ENCODE measurements around the gene ZNF726. TPM values are rescaled to one million over a fixed set of nuclear protein-coding genes. Genes with fewer than 3 reads are reported as not detected.

ZNF726 gene
- total RNA-seq, 1 experiment from 2014 or later, result not detected

GRCh38 chr19:23943411-23943810 is 28.7 kb downstream of the ZNF726 start:
- H3K9me3 Mint-ChIP-seq (ENCODE audit: unreplicated experiment), result peaks cover 39% of the 10 kb centered on the region
- CTCF ChIA-PET, result no interaction called here
- no peaks in the 10 kb centered on the region for H3K27me3 Mint-ChIP-seq (ENCODE audit: insufficient read depth, unreplicated experiment)
- DNase-seq, result peak in 1 of 2 experiments; percentile 1
- H3K27ac Mint-ChIP-seq (ENCODE audit: unreplicated experiment), result no peak overlapping the region
- no peaks in the 10 kb centered on the region for H3K4me1 Mint-ChIP-seq (ENCODE audit: low read depth, unreplicated experiment)
- Histone ChIP-seq H3K9me3 (peaks cover 5% of the 10 kb centered on the region; the same call in 1 of the 2 replicates), H3K4me1 (no peaks in the 10 kb centered on the region), H3K4me3 (ENCODE audit: low read depth, low read length) (no peak overlapping the region), H3K36me3 (ENCODE audit: control insufficient read depth, insufficient read depth, low read length) (no peaks in the 10 kb centered on the region), H3K27me3 (replicated peaks; ENCODE audit: control insufficient read depth, insufficient read depth, low read length) (no peaks in the 10 kb centered on the region)
- no peak overlapping the region for H3K4me3 Mint-ChIP-seq (ENCODE audit: unreplicated experiment)
- BruUV-seq (replicated peaks), result no TSS peak
- TF ChIP-seq CTCF (IDR thresholded peaks at IDR 0.05; ENCODE audit: insufficient read depth in 1 of 2, low read depth in 1 of 2, low read length in 1 of 2, severe bottlenecking in 1 of 2, unreplicated experiment in 1 of 2), result no peak
- POLR2A ChIA-PET, result no interaction called here
- no peaks in the 10 kb centered on the region for H3K36me3 Mint-ChIP-seq (ENCODE audit: insufficient read depth, unreplicated experiment)
- intact Hi-C loops (cut with micrococcal nuclease; ENCODE audit: unreplicated experiment), result no loop called here

- ChIA-PET POLR2A (no interaction called here), CTCF (no interaction called here)
- DNase-seq, result no peak
- intact Hi-C loops (cut with micrococcal nuclease; ENCODE audit: unreplicated experiment), result no loop called here
- Histone ChIP-seq H3K36me3 (ENCODE audit: control insufficient read depth, insufficient read depth, low read length) (no peaks in the 10 kb centered on the region), H3K9me3 (peaks cover 5% of the 10 kb centered on the region; the same call in 1 of the 2 replicates), H3K4me1 (no peaks in the 10 kb centered on the region), H3K27me3 (replicated peaks; ENCODE audit: control insufficient read depth, insufficient read depth, low read length) (no peaks in the 10 kb centered on the region), H3K4me3 (ENCODE audit: low read depth, low read length) (no peak overlapping the region)
- no peaks in the 10 kb centered on the region for H3K27me3 Mint-ChIP-seq (ENCODE audit: insufficient read depth, unreplicated experiment)
- no peaks in the 10 kb centered on the region for H3K4me1 Mint-ChIP-seq (ENCODE audit: low read depth, unreplicated experiment)
- BruUV-seq (replicated peaks), result no TSS peak
- TF ChIP-seq CTCF (IDR thresholded peaks at IDR 0.05; ENCODE audit: insufficient read depth in 1 of 2, low read depth in 1 of 2, low read length in 1 of 2, severe bottlenecking in 1 of 2, unreplicated experiment in 1 of 2), result no peak
- no peak overlapping the region for H3K27ac Mint-ChIP-seq (ENCODE audit: unreplicated experiment)
- H3K4me3 Mint-ChIP-seq (ENCODE audit: unreplicated experiment), result no peak overlapping the region
- H3K9me3 Mint-ChIP-seq (ENCODE audit: unreplicated experiment), result peaks cover 36% of the 10 kb centered on the region
- no peaks in the 10 kb centered on the region for H3K36me3 Mint-ChIP-seq (ENCODE audit: insufficient read depth, unreplicated experiment)
These were observed 31.9 kb downstream of the ZNF726 start for GRCh38 chr19:23946569-23946968.

GRCh38 chr19:23949611-23950010 is 34.9 kb downstream of the ZNF726 start:
- Mint-ChIP-seq H3K4me1 (ENCODE audit: low read depth, unreplicated experiment) (no peaks in the 10 kb centered on the region), H3K27ac (ENCODE audit: unreplicated experiment) (no peak overlapping the region), H3K4me3 (ENCODE audit: unreplicated experiment) (no peak overlapping the region), H3K36me3 (ENCODE audit: insufficient read depth, unreplicated experiment) (no peaks in the 10 kb centered on the region), H3K27me3 (ENCODE audit: insufficient read depth, unreplicated experiment) (no peaks in the 10 kb centered on the region), H3K9me3 (ENCODE audit: unreplicated experiment) (peaks cover 20% of the 10 kb centered on the region)
- no peaks in the 10 kb centered on the region for H3K36me3 ChIP-seq (ENCODE audit: control insufficient read depth, insufficient read depth, low read length)
- CTCF ChIA-PET, result no interaction called here
- no peaks in the 10 kb centered on the region for H3K27me3 ChIP-seq (replicated peaks; ENCODE audit: control insufficient read depth, insufficient read depth, low read length)
- intact Hi-C loops (cut with micrococcal nuclease; ENCODE audit: unreplicated experiment), result no loop called here
- POLR2A ChIA-PET, result no interaction called here
- TF ChIP-seq CTCF (IDR thresholded peaks at IDR 0.05; ENCODE audit: insufficient read depth in 1 of 2, low read depth in 1 of 2, low read length in 1 of 2, severe bottlenecking in 1 of 2, unreplicated experiment in 1 of 2), result no peak
- no peaks in the 10 kb centered on the region for H3K4me1 ChIP-seq
- H3K4me3 ChIP-seq (ENCODE audit: low read depth, low read length), result no peak overlapping the region
- no peaks in the 10 kb centered on the region for H3K9me3 ChIP-seq
- no TSS peak for BruUV-seq (replicated peaks)
- DNase-seq, result no peak
